Measurements from ENCODE around the gene PCLO. TPM values are rescaled to one million over a fixed set of nuclear protein-coding genes. Genes with fewer than 3 reads are reported as not detected.
A peak's percentile ranks its signal among the peaks of the same experiment; 100 is the strongest.

The PCLO gene
- total RNA-seq, 1 experiment from 2014 or later = 2.3 TPM

DNA sequence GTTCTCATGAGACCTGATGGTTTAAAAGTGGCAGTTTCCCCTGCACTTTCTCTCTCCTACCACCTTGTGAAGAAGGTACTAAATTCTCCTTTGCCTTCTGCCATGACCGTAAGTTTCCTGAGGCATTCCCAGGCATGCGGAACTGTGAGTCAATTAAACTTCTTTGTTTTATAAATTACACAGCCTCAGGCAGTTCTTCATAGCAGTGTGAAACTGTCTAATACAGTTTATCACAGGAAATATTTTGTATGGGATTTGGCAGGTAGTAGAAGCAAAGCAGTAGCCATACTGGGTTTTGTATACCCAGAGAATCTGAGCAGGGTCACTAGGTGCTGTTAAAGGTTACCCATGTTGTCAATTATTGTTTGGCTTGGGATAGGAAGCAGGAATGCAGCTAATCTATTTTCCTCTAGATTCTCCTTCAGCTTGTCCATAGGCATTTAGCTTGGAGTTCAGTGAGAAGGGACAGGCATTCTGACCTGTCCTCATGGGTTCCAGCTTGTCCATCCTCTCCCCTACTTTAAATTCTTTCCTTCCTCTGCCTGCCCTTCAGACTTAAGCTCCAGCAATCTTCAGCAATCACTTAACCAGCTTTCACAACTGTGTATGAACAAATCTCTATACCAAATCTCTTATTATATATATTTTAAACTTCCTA is 186.7 kb downstream of the PCLO start:
- no peaks in the 10 kb centered on the region for H3K9me3 Mint-ChIP-seq (ENCODE audit: unreplicated experiment)

GRCh38 chr7:82972135-82972534 is 190.5 kb downstream of the PCLO start:
- Mint-ChIP-seq H3K27me3 (ENCODE audit: insufficient read depth, unreplicated experiment) (no peaks in the 10 kb centered on the region), H3K4me3 (ENCODE audit: unreplicated experiment) (no peak overlapping the region), H3K4me1 (ENCODE audit: insufficient read depth, unreplicated experiment) (no peaks in the 10 kb centered on the region), H3K9me3 (ENCODE audit: unreplicated experiment) (no peaks in the 10 kb centered on the region), H3K27ac (ENCODE audit: low read depth, unreplicated experiment) (no peak overlapping the region), H3K36me3 (ENCODE audit: insufficient read depth, unreplicated experiment) (no peaks in the 10 kb centered on the region)
- no TSS peak for BruUV-seq (replicated peaks)
- CTCF ChIA-PET = no interaction called here
- POLR2A ChIA-PET = interaction anchor here (1.1 kb wide), 1 partner anchor 14 kb away, joined by 3 read pairs; no protein-coding TSS in a partner anchor
- no peak for TF ChIP-seq CTCF (IDR thresholded peaks at IDR 0.05; ENCODE audit: unreplicated experiment)
- intact Hi-C loops (cut with micrococcal nuclease) = no loop called here
- DNase-seq (ENCODE audit: unreplicated experiment) = no peak

More for the DNA sequence above, 186.7 kb downstream of the PCLO start:
- CTCF ChIA-PET = no interaction called here
- Mint-ChIP-seq H3K4me3 (ENCODE audit: unreplicated experiment) (no peak overlapping the region), H3K27ac (ENCODE audit: low read depth, unreplicated experiment) (no peak overlapping the region), H3K36me3 (ENCODE audit: insufficient read depth, unreplicated experiment) (no peaks in the 10 kb centered on the region), H3K4me1 (ENCODE audit: insufficient read depth, unreplicated experiment) (no peaks in the 10 kb centered on the region), H3K27me3 (ENCODE audit: insufficient read depth, unreplicated experiment) (no peaks in the 10 kb centered on the region)
- intact Hi-C loops (cut with micrococcal nuclease) = no loop called here
- BruUV-seq (replicated peaks) = no TSS peak
- peak; percentile 6 for DNase-seq (ENCODE audit: unreplicated experiment)
- POLR2A ChIA-PET = no interaction called here
- no peak for TF ChIP-seq CTCF (IDR thresholded peaks at IDR 0.05; ENCODE audit: unreplicated experiment)

GRCh38 chr7:82965088-82966036 is 197.3 kb downstream of the PCLO start:
- intact Hi-C loops (cut with micrococcal nuclease) = no loop called here

More at GRCh38 chr7:82965088-82966036, 197.3 kb downstream of the PCLO start:
- TF ChIP-seq CTCF (IDR thresholded peaks at IDR 0.05; ENCODE audit: unreplicated experiment) = no peak
- Mint-ChIP-seq H3K4me1 (ENCODE audit: insufficient read depth, unreplicated experiment) (no peaks in the 10 kb centered on the region), H3K4me3 (ENCODE audit: unreplicated experiment) (no peak overlapping the region), H3K9me3 (ENCODE audit: unreplicated experiment) (no peaks in the 10 kb centered on the region), H3K36me3 (ENCODE audit: insufficient read depth, unreplicated experiment) (no peaks in the 10 kb centered on the region), H3K27me3 (ENCODE audit: insufficient read depth, unreplicated experiment) (no peaks in the 10 kb centered on the region), H3K27ac (ENCODE audit: low read depth, unreplicated experiment) (no peak overlapping the region)
- POLR2A ChIA-PET = interaction anchor here (0.7 kb wide), 1 partner anchor 181 kb away, joined by 3 read pairs; no protein-coding TSS in a partner anchor
- DNase-seq (ENCODE audit: unreplicated experiment) = no peak
- BruUV-seq (replicated peaks) = no TSS peak
- CTCF ChIA-PET = no interaction called here

Measured in MCF 10A (cell line).